SIG-M5 treated with dmso at 0.1 percent for 504 hours (cell line): ENCODE results near the gene BCAS3.

Experiments used
- DNase-seq: peaks from one replicate; lab custom pipeline; 2025; ENCODE audit not compliant: unreplicated experiment; lab: John Stamatoyannopoulos, UW

Gene BCAS3

DNA sequence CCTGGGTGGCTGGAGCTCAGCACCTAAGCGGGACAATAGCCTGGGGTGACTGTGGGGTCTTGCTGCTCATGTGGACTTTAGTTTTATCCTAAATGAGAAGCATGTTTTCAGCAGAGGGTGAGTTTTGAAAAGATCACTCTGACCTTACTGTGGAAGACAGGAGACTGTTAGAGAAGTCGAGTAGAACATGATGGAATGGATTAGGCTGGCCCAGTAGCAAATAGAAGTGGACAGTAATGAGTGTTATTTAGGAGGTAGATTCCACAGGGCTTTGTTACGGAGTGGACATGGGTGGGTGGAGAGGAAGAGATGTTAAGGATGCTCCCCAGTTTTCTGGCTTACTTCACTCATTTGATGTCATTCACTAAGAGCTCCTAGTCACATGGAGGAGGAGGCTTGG, 648.7 kb downstream of the BCAS3 start:
- DNase-seq: no peak

GRCh38 chr17:61328351-61328750, 650.7 kb downstream of the BCAS3 start:
- no peak for DNase-seq

DNA sequence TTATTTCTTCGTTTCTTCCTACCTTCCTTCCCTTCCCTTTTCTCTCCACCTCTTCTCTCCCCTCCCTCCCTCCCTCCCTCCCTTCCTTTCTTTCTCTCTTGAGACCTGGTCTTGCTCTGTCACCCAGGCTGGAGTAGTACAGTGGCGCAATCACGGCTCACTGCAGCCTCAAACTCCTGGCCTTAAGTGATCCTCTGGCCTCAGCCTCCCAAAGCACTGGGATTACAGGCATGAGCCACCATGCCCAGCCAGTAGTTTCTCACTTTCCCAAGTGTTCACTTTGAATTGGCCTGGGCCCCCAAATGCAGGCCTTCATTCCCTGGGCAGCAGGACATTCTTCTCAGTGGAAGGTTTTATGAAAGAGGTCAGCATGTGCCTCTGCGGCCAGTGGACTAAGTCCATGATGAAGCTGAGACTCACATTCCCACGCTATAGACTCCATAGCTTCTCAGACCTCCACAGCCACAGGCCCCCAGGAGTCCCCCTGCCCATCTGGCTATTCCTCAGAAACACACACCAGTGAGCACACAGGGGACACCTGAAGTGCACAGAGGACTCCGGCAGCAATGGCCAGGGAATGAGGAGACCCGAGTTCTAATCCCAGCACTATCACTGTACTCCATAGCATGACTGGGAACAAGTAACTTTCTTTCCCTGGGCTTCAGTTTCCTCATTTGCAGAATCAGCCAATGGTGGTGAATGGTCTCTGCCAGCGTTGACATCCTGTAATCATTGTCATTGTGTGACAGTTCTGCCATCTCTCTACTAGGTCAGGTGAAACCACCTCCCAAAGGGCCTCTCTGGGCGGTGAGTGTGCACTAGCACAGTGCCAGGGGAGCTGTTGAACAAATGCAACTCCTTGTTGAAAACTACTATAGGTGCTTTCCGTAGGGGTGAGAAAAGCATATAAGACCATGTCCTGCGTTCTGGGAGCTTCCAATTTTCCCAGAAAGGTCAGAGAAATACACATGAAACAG, 652.8 kb downstream of the BCAS3 start:
- DNase-seq: no peak

- no peak for DNase-seq
These were observed 653.5 kb downstream of the BCAS3 start for GRCh38 chr17:61331178-61331577.

DNA sequence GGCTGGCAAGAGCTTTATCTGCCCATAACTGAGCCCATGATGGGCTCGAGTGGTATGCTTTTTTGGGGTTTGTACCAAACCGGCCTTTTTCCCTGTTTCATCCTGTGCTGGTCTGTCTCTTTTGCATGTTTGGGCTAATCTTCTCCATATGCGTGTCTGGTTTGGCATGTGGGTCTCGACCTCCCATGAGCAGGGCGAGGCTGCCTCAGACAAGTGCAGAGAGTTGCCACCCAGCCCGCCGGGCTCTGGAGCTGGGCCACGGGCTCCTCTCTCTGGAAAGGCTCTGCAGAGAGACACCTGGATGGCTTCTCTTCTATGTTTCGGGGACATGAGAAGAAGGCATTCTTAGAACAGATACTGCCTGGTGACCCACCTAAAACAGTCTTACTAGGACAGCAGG, 654.2 kb downstream of the BCAS3 start:
- DNase-seq: no peak

DNA sequence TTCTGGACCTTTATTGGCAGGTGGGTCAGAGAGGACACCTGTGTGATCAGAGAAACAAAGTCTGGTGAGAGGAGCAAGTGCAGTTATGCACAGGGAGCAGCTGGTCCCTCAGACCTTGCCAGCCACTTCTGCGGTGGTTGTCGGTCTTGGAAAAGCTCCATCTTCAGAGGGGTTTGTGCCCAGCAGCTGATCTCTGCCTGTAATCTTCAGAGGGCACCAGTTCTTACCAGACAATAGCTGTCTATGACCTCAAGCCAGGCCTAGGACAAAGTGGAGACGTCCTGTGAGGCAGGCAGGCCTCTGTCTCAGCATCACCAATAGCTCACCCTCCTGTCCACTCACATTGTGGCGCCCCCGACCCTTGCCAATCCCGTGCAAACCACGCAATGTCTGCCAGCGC, 655.5 kb downstream of the BCAS3 start:
- DNase-seq: no peak

DNA sequence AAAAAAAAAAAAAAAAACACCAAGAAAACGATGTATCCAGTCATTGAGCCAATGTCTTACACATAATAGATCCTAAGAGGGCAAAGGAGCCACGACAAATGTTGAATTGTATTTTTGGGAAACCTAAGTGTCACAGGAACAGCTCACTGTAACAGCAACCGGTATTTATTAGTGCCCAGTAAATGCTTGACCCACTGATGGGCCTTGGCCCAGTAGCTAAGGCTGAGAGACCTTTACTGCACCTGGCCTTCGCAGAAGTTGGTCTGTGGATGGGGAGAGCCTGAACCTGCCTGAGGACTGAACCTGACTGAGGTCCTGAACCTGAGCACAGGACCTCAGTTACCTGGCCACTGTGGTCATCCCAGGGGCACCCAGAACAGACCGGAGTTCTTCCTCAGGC, 657.0 kb downstream of the BCAS3 start:
- no peak for DNase-seq

DNA sequence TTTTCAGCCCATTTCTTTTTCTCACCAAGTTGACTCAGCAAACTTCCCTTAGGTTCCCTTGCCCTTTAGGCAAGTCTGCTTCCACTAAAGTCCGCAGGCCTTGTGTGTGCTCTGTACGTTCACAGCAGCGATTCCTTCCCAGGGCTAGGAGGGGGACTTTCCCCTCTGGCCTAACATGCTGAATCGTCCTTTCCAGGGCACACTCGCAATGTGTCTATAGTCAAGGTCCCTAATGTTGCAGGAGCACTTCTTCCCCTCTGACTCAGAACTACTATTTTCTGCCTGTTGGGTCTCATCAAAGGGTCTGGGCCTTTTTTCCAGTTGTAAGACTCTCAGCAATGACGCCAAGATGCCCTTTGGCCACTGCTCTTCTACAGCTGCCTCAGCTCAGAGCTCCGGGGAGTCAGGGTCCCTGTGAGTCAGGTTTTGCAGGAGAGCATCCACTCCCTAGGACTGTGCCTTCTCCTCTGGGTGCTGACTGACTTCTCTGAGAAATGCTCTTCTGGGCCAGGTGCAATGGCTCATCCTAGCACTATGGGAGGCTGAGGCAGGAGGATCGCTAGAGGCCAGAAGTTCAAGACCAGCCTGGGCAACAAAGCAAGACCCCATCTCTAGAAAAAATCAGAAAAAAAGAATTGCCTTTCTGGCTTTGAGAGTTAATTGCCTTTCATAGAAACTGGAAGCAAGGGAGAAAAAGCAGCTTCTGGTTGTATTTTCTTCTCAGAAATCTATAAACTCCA, 657.6 kb downstream of the BCAS3 start:
- no peak for DNase-seq

GRCh38 chr17:61335845-61336655, 658.4 kb downstream of the BCAS3 start:
- DNase-seq: peak; percentile 91

- no peak for DNase-seq
These were observed 659.6 kb downstream of the BCAS3 start for GRCh38 chr17:61337290-61337689.

DNA sequence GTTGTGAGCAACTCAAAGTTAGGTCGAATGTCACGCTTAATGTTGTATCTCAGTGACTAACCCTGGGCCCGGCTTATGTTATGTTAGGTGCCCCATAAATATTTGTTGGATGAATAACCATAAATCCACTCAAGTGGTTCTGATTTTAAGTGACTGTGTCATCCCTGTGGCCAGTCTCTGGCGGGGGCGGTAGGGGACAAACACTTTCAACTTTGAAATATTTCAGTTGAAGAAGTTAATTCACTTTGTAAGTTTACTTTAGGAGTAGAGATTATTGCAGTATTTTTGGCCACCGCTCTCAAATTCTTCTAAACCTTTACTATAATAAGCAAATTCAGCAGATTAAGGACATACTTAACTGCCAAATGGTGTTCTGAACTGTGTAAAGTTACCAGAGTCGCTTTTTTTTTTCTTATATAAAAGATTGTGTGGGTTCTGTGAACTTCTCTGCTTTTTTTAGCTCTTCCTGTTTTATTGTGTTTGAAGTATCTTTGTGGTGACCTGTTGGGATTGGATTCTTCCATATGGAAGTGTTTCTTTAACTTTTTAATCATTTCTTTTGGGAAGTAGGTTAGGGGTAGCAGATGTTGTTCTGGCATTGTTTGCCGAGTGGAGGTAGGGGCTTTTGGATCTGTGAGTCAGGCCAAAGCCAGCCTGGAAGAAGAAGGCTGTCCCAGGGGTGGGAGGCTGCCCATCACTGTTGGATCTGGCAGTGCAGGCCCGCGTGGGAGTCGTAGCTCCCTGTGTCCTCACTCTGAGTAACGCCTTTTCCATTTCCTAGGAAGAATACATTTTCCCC, 660.5 kb downstream of the BCAS3 start:
- DNase-seq: no peak

GRCh38 chr17:61338874-61339478, 661.3 kb downstream of the BCAS3 start:
- no peak for DNase-seq

DNA sequence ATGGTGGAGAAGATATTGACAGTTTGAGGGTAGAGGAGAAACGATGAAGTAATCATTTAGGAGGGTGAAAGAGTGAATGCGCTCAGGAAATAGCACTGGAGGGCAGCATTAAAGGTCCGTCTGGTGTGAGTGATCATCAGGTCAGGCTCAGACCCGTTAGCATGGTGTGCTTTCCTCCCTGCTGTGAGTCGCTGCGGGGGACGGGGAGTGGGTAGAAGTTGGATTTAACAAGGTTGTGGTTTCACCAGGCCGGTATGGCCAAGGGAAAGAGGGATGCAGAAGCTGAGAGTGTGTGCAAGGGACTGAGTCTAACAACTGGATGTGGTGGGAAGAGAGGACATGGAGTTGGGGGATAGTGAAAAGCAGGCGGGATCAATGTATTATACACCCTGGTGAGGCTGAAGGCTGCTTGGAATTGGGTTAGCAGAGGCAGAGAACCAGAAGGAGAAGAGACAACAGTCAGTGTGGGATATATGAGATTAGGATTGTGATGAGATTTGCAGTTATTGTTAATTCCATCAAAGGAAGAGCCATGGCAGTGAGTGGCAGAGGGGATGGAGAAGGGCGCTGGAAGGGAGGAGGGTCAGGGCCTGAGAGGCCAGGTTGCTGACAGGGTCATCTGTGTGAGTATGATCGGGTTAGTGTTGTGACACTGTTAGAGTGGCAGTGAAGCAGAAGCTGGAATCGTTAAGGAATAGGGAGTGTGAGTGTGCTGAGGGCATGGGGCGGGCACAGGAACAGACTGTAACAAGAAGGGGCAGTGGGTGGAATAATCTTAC, 663.0 kb downstream of the BCAS3 start:
- DNase-seq: no peak

- no peak for DNase-seq
These were observed 665.9 kb downstream of the BCAS3 start for GRCh38 chr17:61343576-61343975.

GRCh38 chr17:61345061-61345460, 667.4 kb downstream of the BCAS3 start:
- DNase-seq: no peak

DNA sequence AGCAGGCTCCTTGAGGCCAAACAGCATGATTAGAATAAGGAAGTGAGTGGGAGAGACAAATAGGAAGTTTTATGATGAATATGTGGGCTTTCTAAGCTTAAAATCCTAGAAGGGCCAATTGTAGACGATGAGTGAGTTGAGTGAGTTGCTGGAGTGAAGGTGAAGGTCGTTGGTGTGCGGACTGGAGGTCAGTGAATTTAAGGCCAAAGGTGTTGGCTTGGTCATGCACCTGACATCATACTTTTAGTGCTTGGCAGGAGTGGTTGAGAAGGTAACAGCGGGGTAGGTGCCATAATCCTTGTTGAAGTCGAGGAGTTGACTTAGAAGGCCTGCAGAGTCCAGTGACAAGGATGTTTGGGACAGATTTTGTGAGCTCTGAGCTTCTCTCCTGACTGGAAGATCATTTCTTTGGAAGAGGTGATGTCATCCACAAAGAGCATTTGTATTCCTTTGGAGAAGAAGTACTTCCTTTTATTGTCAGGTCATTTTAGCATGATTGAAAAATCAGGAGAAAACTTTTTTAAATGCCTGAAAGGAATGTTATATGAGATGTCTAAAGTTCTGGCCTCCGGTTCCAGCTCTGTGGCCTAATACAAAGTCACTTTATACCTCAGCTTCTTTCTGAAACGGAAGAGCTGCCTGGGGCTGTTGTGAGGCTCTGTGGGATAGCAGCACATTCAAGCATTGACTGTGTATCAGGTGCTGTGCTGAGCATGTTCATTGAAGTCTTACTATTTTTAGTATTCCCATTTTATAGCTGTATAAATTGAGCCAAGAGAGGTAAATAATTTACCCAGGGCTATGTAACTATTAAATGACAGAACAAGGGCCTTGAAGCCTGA, 668.4 kb downstream of the BCAS3 start:
- DNase-seq: no peak

DNA sequence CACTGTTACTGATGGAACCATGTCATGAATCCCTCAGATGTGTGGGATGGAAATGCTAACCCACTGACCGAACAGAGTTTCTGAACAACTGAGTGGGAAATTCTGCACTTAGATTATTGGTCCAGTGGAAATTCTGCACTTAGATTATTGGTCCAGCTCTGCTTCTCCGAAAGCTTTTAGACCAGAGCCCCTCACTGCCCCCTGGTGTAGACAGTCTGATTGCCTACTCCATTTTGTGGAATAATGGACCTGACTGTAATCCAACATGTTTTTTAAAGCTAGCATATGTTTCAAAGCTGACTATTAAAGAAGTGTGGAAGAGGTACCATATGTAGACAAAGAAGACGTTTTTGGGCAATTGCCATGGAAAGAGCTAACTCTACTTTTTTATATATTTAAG, 671.7 kb downstream of the BCAS3 start:
- DNase-seq: peak; percentile 50

DNA sequence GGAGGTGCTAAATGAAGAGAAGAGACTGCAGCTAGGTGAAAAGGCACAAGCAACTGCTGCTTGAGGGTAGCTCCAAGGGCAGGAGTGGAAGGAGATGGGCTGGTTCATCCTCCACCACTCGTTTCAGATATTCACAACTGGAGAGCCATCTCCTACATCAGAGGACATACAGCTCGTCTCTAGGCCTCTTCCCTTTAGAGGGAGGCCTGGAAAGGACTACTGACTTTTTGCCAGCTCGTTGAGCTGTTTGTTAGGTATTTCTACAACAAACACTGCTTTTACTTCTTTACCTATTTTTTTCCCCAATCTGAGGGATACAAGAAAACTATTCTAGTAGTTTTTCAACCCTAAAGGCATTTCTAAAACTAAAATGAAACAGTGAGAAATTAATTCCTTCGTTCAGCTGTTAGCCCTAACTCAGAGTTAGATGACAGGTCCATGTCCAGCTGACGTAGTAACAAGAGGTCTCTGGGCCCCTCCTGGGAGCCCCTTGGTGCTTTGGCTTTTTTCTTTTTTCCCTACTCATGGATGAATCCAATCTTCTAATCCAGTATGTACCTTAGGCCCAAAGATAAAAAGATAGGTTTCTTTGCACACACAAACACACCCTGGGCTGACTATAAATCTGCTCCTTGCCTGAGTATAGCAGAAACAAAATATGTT, 674.2 kb downstream of the BCAS3 start:
- DNase-seq: peak; percentile 95
